ENCODE data around the gene ABCA7. TPM values are rescaled to one million over a fixed set of nuclear protein-coding genes. Genes with fewer than 3 reads are reported as not detected.
A peak's percentile ranks its signal among the peaks of the same experiment; 100 is the strongest.

Gene ABCA7
- total RNA-seq, 1 experiment from 2014 or later, result 40.3 TPM

GRCh38 chr19:1050989-1051788 lies 11.3 kb downstream of the ABCA7 start:
- ATAC-seq (no peak), DNase-seq (ENCODE audit: low spot score) (no peak)
- Mint-ChIP-seq H3K4me3 (no peak overlapping the region), H3K4me1 (no peaks in the 10 kb centered on the region), H3K36me3 (peaks cover 8% of the 10 kb centered on the region), H3K9me3 (peaks cover 1% of the 10 kb centered on the region), H3K27ac (no peak overlapping the region), H3K27me3 (ENCODE audit: low read depth) (no peaks in the 10 kb centered on the region)
- TF ChIP-seq ZNF512 (CRISPR knock-in tag; IDR thresholded peaks at IDR 0.05; ENCODE audit: borderline replicate concordance), result no peak
- no peak for TF ChIP-seq CBFB (CRISPR knock-in tag; IDR thresholded peaks at IDR 0.05; ENCODE audit: low read depth)
- no peak for TF ChIP-seq FOXJ3 (CRISPR knock-in tag; IDR thresholded peaks at IDR 0.05; ENCODE audit: borderline replicate concordance)
- no peak for TF ChIP-seq ZNF219 (CRISPR knock-in tag; IDR thresholded peaks at IDR 0.05; ENCODE audit: borderline replicate concordance)
- TF ChIP-seq PREB (CRISPR knock-in tag; IDR thresholded peaks at IDR 0.05; ENCODE audit: borderline replicate concordance), result peak; percentile 50; the same call in 1 of the 2 replicates
- 0 out of 2 replicates have a peak, but pooled peaks have one; percentile 25 for TF ChIP-seq GABPB1 (CRISPR knock-in tag; IDR thresholded peaks at IDR 0.05)
- no peak for TF ChIP-seq ZBTB21 (CRISPR knock-in tag; IDR thresholded peaks at IDR 0.05; ENCODE audit: borderline replicate concordance)
- TF ChIP-seq MXD4 (CRISPR knock-in tag; IDR thresholded peaks at IDR 0.05; ENCODE audit: borderline replicate concordance), result no peak
- TF ChIP-seq USF2 (CRISPR knock-in tag; IDR thresholded peaks at IDR 0.05), result no peak
- no peak for TF ChIP-seq ZNF281 (CRISPR knock-in tag; IDR thresholded peaks at IDR 0.05)
- POLR2A ChIA-PET, result no interaction called here
- CTCF ChIA-PET, result interaction anchor here (2.6 kb wide), 1 partner anchor 20 kb away, joined by 6 read pairs; no protein-coding TSS in a partner anchor

GRCh38 chr19:1051791-1052190 lies 11.9 kb downstream of the ABCA7 start:
- ChIA-PET CTCF (interaction anchor here (2.6 kb wide), 1 partner anchor 19 kb away, joined by 6 read pairs; no protein-coding TSS in a partner anchor), POLR2A (no interaction called here)
- Mint-ChIP-seq H3K36me3 (peaks cover 14% of the 10 kb centered on the region), H3K27ac (no peak overlapping the region), H3K4me3 (no peak overlapping the region), H3K27me3 (ENCODE audit: low read depth) (no peaks in the 10 kb centered on the region), H3K4me1 (no peaks in the 10 kb centered on the region), H3K9me3 (peaks cover 7% of the 10 kb centered on the region)
- ATAC-seq, result no peak
- no peak for DNase-seq (ENCODE audit: low spot score)
- TF ChIP-seq ATF2 (CRISPR knock-in tag; IDR thresholded peaks at IDR 0.05; ENCODE audit: borderline replicate concordance, low read depth) (no peak), ZNF425 (CRISPR knock-in tag; conservative IDR thresholded peaks at IDR 0.05) (no peak), NFE2L1 (CRISPR knock-in tag; IDR thresholded peaks at IDR 0.05) (no peak), CBFB (CRISPR knock-in tag; IDR thresholded peaks at IDR 0.05; ENCODE audit: low read depth) (no peak), AFF4 (CRISPR knock-in tag; IDR thresholded peaks at IDR 0.05; ENCODE audit: borderline replicate concordance) (no peak)
